Measurements from ENCODE around the gene ABCC3. TPM values are rescaled to one million over a fixed set of nuclear protein-coding genes. Genes with fewer than 3 reads are reported as not detected.

Gene ABCC3
- total and polyA plus RNA-seq, 8 donors = 13.6 to 1,043 (median 188) TPM

- TF ChIP-seq POLR2A (IDR thresholded peaks at IDR 0.05) = no peak
- peak; percentile 45 to 95 (median 81) for TF ChIP-seq POLR2AphosphoS5 (IDR thresholded peaks at IDR 0.05)
- 9 to 18% (median 15%) methylated on average over 7 to 9 of the region's 9 CpGs for WGBS, 5 donors
- peak overlapping the region in 1 of 4 donors; percentile 22 for H3K4me3 ChIP-seq
- peaks cover 0 to 5% (median 0%) of the 10 kb centered on the region in 4 donors for H3K36me3 ChIP-seq
- DNase-seq = peak; percentile 95 to 99
- H3K9me3 ChIP-seq = no peaks in the 10 kb centered on the region
- H3K4me1 ChIP-seq = peaks cover 73 to 86% (median 75%) of the 10 kb centered on the region in 4 donors
- H3K27ac ChIP-seq = peak overlapping the region; percentile 75 to 89 (median 88)
- intact Hi-C loops (cut with DNase I; ENCODE audit: low total_unique reads) = no loop called here
- peaks cover 0 to 26% (median 12%) of the 10 kb centered on the region in 3 donors for H3K27me3 ChIP-seq
Observed at GRCh38 chr17:50638966-50639713, 4.5 kb downstream of the ABCC3 start.

- TF ChIP-seq CTCF (IDR thresholded peaks at IDR 0.05) (no peak), POLR2AphosphoS5 (IDR thresholded peaks at IDR 0.05) (peak in 1 of 3 donors; percentile 9)
- Histone ChIP-seq H3K4me1 (peaks cover 61 to 70% (median 62%) of the 10 kb centered on the region in 4 donors), H3K27me3 (peaks cover 0 to 9% (median 0%) of the 10 kb centered on the region in 3 donors), H3K4me3 (no peak overlapping the region), H3K9me3 (no peaks in the 10 kb centered on the region), H3K36me3 (peaks cover 0 to 5% (median 0%) of the 10 kb centered on the region in 4 donors), H3K27ac (peak overlapping the region in 3 of 5 donors; percentile 86 to 89 (median 88))
- intact Hi-C loops (cut with DNase I; ENCODE audit: low total_unique reads) = no loop called here
- WGBS, 5 donors = 54 to 69% (median 60%) methylated on average over 9 to 12 of the region's 12 CpGs
- DNase-seq = peak in 1 of 2 donors; percentile 45
Observed at GRCh38 chr17:50640686-50641351, 6.1 kb downstream of the ABCC3 start.

GRCh38 chr17:50641357-50641756 is 6.7 kb downstream of the ABCC3 start:
- WGBS, 5 donors = 43 to 60% (median 54%) methylated on average over 3 of the region's 3 CpGs
- intact Hi-C loops (cut with DNase I; ENCODE audit: low total_unique reads) = no loop called here
- Histone ChIP-seq H3K4me1 (peaks cover 55 to 64% (median 60%) of the 10 kb centered on the region in 4 donors), H3K27me3 (peaks cover 0 to 9% (median 0%) of the 10 kb centered on the region in 3 donors), H3K27ac (peak overlapping the region in 3 of 5 donors; percentile 86 to 89 (median 88)), H3K4me3 (no peak overlapping the region), H3K9me3 (no peaks in the 10 kb centered on the region), H3K36me3 (peaks cover 0 to 5% (median 0%) of the 10 kb centered on the region in 4 donors)
- TF ChIP-seq EP300 (IDR thresholded peaks at IDR 0.05) = no peak
- no peak for TF ChIP-seq POLR2A (IDR thresholded peaks at IDR 0.05)
- TF ChIP-seq CTCF (IDR thresholded peaks at IDR 0.05) = no peak
- TF ChIP-seq POLR2AphosphoS5 (IDR thresholded peaks at IDR 0.05) = no peak
- DNase-seq = no peak

GRCh38 chr17:50642071-50642721 is 7.5 kb downstream of the ABCC3 start:
- Histone ChIP-seq H3K36me3 (peaks cover 0 to 5% (median 0%) of the 10 kb centered on the region in 4 donors), H3K27me3 (peaks cover 0 to 4% (median 0%) of the 10 kb centered on the region in 3 donors), H3K27ac (peak overlapping the region in 1 of 5 donors; percentile 86), H3K9me3 (no peaks in the 10 kb centered on the region), H3K4me1 (peaks cover 47 to 56% (median 53%) of the 10 kb centered on the region in 4 donors), H3K4me3 (no peak overlapping the region)
- intact Hi-C loops (cut with DNase I; ENCODE audit: low total_unique reads) = no loop called here
- DNase-seq = peak in 1 of 2 donors; percentile 7
- TF ChIP-seq CTCF (IDR thresholded peaks at IDR 0.05) (no peak), POLR2AphosphoS5 (IDR thresholded peaks at IDR 0.05) (no peak), POLR2A (IDR thresholded peaks at IDR 0.05) (no peak), EP300 (IDR thresholded peaks at IDR 0.05) (no peak)
- 81 to 92% (median 88%) methylated on average over 15 of the region's 15 CpGs for WGBS, 5 donors

Measured in stomach (tissue), 9 donors.